ENCODE measurements around the gene DNAH2.

DNA sequence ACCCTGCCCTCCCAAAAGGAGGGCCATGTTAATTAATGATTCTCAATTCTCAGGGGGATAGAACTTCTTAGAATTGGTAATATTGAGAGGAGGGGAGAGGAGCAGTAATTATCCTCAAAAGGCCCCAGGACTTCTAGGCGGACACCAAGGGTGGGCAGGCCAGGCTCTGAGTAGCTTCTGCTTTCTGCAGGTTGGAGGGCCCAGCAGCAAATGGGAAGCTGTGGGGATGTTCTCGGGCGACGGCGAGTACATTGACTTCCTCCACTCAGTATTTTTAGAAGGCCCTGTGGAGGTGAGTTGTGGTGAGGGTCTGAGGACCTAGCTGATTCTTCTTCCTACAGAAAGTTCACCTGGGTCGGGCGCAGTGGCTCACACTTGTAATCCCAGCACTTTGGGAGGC is 57.5 kb downstream of the DNAH2 start:
- TF ChIP-seq ZBTB33 (IDR thresholded peaks at IDR 0.05; ENCODE audit: borderline replicate concordance, low read depth) (no peak), RCOR1 (IDR thresholded peaks at IDR 0.05; ENCODE audit: low read length) (no peak), TCF12 (IDR thresholded peaks at IDR 0.05) (no peak), RAD21 (IDR thresholded peaks at IDR 0.05; ENCODE audit: low read length) (no peak), CHD2 (IDR thresholded peaks at IDR 0.05; ENCODE audit: low read length, partially characterized antibody) (no peak)
- TF ChIP-seq, protein P1, sequence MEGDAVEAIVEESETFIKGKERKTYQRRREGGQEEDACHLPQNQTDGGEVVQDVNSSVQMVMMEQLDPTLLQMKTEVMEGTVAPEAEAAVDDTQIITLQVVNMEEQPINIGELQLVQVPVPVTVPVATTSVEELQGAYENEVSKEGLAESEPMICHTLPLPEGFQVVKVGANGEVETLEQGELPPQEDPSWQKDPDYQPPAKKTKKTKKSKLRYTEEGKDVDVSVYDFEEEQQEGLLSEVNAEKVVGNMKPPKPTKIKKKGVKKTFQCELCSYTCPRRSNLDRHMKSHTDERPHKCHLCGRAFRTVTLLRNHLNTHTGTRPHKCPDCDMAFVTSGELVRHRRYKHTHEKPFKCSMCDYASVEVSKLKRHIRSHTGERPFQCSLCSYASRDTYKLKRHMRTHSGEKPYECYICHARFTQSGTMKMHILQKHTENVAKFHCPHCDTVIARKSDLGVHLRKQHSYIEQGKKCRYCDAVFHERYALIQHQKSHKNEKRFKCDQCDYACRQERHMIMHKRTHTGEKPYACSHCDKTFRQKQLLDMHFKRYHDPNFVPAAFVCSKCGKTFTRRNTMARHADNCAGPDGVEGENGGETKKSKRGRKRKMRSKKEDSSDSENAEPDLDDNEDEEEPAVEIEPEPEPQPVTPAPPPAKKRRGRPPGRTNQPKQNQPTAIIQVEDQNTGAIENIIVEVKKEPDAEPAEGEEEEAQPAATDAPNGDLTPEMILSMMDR (IDR thresholded peaks at IDR 0.05) = no peak

Measured in SK-N-SH (cell line).